OCI-LY3 (cell line): ENCODE data around the gene SLC23A1.

ENCODE experiments used
- CTCF ChIP-seq: fragments of 200-600, 300-600 bp; sonication (generic); IDR thresholded peaks from 2 replicates; pipeline ENCODE4 v1.5.1; 2014; ENCODE audit warnings: antibody characterized with exemption, low read length, low read depth
- EZH2phosphoT487 ChIP-seq: fragments of 200-600 bp; shearing (Covaris generic); IDR thresholded peaks from 2 replicates; pipeline ENCODE4 v1.6.1; 2018; ENCODE audit warnings: antibody characterized with exemption, mixed run types, low read depth

GRCh38 chr5:139394123-139394653, 11.1 kb upstream of the SLC23A1 start:
- TF ChIP-seq CTCF (no peak), EZH2phosphoT487 (no peak)
